Testis (tissue), 2 donors: Measurements from ENCODE around the gene ABCA12.

ENCODE experiments used
- CTCF ChIP-seq, 3 experiments: fragments of 450-650 bp in 2 of 3; fragments of 200-600 bp in 1 of 3; sonication (generic) in 1 of 3; IDR thresholded peaks; one replicate each; pipeline ENCODE4 v1.5.1; 2016 to 2019; ENCODE audit warnings: antibody characterized with exemption in 3 of 3, mild to moderate bottlenecking in 2 of 3, moderate library complexity in 1 of 3
- POLR2A ChIP-seq: fragments of 450-650 bp; IDR thresholded peaks from one replicate; pipeline ENCODE4 v1.6.1; 2017; ENCODE audit warnings: antibody characterized with exemption, mild to moderate bottlenecking, moderate library complexity

- TF ChIP-seq CTCF (IDR thresholded peaks at IDR 0.05) (no peak), POLR2A (no peak)
Observed at GRCh38 chr2:215137741-215138340, 585 bp downstream of the ABCA12 start.
